ENCODE data around the gene NFE2L2.
"Not testable (repeated sequence)": the region's sequence is repeated elsewhere in the genome, so short reads cannot be mapped to it uniquely, and the experiment has no call there.

NFE2L2 gene

DNA sequence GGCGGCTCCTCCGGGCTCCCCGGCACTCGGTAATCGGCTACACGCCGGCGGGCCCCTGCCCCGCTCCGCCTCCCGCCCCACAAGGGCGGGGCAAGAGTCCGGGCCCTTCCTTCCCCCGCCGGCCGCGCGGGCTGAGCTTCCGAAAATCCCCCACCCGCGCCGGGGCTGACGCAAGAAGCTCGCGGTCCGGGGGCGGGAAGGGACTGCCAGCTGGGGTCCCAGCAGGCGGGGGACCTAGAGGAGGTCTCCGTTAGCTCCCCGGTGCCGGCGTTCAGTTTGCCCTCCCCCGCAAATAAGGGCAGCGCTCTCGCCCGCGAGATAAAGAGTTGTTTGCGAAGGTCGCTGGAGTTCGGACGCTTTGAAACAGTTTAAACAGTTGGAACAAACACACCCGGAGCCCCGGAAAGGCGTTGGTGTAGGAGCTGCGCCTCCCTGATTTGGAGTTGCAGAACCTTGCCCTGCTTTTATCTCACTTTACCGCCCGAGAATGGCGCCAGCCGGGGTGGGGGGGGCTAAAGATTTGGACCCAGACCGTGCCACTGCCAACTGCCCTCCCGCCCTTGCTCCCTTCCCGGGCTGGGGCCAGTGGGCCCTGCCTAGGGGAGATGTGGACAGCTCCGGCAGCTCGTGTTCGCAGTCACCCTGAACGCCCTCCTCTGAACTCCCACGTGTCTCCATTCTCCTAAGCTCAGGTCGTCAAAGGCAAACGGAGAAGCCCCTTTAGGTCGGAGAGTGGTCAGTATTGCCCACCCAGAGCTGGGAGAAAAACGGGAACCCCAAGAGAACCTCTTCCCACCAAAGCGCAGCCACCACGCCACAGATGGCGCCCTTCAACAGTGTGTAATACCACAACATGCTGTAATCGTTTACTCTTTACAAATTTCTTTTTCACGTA lies at the start of gene NFE2L2:
TSS of gene NFE2L2 (minus strand) at position 35 of the 895 bp plus-strand sequence. CDS start 151 bp downstream, outside the sequence.
- no peak for DNase-seq

DNA sequence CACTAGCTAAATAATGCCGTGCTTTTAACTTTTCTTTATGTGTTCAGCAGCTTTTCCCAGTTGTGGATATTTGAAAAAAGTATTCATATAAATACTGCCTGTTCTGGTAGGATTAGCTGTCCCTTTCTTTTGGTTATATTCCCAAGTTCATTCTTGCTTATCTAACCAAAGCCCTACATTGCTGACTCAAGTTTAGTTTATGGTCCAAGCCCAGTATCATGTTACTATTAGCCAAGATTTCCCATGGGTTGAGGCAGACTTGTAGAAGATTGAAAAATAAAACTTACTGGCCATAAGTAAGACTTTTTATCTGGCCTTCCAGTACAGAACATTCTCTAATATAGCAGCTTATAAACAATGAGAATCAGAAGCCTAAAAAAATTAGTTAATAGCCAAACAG lies 49.7 kb upstream of the NFE2L2 start:
- no peak for DNase-seq

DNA sequence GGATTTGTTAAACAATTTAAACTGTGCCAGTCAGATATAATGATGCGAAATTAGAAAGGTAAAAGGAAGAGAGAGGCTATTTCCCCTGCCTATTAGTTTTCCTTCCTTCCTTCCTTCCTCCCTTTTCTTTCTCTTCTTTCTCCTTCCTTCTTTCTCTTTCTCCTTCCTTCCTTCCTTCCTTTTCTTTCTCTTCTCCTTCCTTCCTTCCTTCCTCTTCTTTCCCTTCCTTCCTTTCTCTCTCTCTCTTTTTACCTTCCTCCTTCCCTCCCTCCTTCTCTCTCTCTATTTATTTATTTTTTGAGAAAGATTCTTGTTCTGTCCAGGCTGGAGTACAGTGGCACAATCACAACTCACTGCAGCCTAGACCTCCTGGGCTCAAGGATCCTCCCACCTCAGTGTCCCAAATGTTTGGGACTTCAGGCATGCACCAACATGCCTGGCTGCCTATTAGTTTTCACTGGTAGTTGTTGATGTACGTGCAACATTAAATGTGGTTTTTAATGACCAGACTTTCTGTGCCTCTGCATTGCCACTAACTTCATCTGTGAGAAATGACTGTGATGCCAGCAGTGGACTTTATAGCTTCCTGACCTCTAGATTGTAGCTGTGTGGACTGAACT lies 48.7 kb upstream of the NFE2L2 start:
- DNase-seq: no peak

DNA sequence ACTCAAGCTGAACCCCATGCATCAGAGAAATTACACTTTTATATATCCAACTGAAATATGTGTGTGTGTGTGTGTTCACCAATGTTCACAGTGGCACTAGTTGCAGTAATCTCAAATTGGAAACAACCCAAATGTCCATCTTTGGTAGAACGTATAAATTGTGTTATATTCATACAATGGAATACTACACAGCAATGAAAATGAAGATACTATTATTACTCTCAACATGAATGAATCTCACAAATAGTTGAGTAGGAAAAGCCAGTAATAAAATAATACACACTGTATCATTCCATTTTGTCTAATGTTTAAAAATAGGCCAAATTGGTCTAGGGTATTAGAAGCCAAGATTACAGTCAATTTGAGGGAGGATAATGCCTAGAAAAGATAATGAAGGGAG lies 48.0 kb upstream of the NFE2L2 start:
- DNase-seq: no peak

DNA sequence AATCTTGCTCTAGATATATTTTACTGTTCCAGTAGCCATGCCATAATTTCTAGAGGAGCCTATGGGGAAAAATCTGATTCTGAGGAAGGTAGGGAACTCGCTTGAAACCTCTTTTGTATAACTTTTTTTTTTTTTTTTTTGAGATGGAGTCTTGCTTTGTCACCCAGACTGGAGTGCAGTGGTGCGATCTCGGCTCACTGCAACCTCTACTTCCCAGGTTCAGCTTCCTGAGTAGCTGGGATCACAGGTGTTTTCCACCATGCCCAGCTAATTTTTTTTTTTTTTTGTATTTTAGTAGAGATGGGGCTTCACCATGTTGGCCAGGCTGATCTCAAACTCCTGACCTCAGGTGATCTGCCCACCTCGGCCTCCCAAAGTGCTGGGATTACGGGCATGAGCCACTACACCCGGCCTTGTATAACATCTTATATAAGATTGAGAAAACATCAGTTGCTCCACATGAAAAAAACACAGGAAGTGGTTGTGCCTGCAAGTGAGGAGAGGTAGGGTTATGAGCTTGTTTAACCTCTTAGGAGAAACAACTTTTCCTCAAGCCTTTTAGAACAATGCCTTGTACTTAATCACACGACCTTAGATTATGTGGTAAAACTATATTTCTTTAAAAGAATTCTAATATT lies 45.3 kb upstream of the NFE2L2 start:
- not testable (repeated sequence) for DNase-seq

DNA sequence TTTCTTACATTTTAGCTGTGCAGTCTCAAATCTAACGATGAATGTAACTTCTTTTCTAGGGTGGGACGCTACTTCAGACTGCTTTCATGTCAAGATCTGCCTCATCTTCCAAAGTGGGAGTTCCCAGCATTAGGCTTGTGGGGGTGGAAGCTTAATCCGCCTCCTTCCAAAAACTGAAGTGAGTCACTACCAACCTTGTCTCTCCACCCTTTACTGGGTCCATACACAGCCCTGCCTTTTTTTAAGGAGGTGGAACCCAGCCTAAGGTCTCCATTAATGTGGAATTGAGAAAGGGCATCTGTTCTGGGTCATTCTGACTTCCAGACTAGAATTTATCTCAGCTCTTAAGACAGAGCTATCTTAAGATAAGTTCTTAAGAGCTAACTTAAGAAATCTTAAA lies 42.0 kb upstream of the NFE2L2 start:
- DNase-seq: no peak

DNA sequence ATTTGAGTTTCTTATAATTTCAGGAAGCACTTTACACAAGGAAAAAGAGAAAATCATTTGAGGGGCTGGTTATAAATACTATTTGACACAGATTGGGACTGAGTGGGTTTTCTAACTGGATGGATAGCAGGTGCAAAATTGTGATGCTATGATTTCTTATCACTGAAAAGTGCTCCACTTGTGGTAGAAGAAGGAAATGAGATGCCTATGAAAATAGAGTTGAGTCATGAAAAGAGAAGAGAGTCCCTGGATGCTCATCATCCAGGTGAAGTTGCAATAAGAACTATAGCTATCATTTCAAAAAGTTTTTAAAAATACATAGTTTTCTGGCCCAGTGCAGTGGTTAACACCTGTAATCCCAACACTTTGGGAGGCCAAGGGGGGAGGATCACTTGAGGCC lies 39.4 kb upstream of the NFE2L2 start:
- DNase-seq: no peak

DNA sequence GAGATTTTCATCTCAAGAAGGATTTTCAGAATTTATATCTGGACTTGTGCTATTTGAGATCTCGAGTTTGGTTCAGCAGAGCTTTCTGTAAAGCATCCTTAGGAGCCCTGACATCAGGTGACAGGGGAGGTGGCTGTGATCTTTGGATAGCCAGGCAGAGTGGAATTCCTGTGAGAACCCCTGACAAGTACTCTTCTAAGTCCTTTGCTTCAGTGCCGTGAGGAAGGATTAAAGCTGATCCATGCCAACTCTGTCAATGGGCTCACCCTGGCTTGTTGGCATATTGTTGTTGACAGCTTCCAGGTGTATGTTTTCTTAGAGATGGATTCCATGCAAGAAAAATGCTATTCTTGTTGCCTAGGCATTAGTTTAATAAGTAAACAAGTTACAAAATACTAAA lies 38.0 kb upstream of the NFE2L2 start:
- no peak for DNase-seq

DNA sequence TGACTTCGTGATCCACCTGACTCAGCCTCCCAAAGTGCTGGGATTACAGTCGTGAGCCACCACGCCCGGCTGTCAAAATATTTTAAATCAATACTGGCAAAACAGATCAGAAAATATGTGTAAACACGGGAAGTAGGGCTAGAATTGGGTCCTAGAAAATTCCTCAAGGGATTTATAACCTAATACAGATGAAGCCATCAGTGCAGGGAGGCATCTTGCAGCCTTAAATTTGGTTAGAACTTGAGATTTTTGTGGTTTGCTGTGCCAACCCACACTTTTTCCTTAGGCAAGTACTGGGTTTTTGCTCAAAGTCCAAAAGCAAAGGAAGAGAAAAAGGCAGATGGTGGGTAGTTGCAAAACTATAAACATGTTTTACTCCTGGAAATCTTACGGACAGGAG lies 33.7 kb upstream of the NFE2L2 start:
- DNase-seq: no peak

DNA sequence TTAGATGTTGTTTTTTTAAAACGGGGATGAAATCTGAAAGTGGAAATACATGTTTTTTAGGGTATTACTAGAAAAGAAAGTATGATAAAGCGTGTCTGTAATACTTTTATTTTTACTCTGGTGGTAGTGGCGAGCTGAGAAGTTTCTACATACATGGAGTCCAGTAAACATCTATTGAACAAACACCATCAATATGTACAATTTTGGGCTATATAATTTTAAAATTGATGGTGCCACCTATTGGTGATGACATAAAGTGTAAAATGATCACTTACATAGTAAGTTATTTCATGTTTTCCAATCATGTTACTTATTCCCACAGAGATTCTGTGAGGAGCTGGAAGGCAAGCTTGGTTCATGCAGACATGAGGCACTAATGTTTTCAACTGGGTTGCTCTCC lies 31.5 kb upstream of the NFE2L2 start:
- DNase-seq: no peak

DNA sequence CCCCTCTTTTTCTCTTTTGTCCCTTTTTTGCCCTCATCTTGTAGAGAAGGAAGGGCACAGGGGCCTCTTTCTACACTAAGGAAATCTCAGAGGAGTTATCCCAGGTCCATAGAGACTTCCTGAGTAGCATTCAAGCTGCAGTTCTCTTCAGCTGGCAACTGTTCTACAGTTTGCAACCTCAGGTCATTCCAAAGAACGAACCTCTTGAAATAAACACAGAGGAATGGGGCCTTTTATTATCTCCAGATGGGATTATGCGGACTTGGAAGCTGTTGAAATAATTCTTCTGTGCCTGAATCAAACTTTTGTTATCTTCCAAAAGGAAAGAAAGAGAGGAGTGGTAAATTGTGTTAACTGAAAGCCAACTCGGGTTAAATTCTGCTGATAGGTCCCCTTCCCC lies 31.0 kb upstream of the NFE2L2 start:
- no peak for DNase-seq

DNA sequence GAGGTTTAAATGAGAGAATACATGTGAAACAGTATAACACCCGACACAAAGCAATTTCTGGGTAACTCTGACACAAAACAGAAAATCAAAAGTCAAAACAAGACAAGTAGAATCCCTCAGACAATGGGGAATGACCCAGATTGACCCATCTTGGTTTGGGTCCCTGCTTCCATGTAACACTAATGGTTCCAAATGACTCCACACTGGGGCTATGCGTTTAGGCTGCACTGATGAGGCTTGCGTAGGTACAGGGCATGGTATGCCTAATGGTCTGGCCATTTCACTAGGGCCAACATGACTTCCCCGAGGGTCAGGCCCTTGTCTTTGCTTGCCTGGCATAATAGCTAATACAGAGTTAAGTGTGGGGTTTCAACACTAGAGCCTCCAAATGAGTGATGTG lies 27.2 kb upstream of the NFE2L2 start:
- DNase-seq: no peak

DNA sequence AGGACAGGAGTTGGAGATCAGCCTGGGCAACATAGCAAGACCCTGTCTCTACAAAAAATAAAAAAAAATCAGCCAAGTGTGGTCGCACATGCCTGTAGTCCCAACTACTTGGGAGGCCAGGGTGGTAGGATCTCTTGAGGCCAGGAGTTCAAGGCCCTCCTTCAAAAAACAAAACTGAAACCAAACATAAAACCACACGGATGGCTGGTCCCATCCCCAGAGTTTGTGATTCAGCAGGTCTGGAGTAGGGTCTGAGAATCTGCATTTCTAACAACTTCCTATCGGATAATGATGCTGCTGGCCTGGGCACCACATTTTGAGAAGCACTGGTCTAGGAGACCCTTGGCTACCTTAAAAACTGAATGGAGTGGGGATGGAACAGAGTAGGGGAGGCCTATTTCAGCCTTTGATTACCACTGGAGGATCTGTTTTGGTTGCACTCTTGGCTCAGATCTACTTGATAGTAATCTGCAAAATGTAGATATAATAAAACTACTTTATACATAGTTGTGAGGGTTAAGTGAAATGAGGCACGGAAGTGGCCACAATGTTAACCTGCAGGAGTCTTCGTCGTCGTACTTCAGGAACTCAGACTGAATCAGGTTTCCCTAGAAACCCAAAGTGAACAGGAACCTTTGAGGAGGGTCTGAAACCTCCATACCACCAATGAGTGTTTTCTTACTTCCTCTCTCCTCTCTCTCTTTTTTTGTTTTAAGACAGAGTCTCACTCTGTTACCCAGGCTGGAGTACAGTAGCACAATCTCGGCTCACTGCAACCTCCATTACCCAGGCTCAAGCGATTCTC lies 25.5 kb upstream of the NFE2L2 start:
- no peak for DNase-seq

DNA sequence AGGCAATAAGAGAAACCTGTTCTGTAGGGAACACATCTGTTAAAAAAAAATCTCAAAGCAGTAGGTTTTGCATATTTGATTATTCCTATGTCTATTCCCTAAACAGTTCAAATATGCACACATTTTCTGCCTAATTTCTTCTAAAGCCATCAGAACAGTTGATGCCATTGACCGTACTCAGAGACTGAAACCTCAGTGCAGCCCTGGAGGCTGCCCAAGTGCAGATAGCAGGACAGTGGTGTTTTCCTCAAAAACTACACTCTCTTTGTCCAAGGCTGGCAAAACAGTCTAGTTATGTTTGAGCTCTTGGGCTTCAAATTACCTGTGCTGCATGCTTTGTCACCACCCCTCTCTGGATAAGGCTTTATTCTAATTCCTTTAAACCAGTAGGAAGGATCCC lies 23.3 kb upstream of the NFE2L2 start:
- no peak for DNase-seq

DNA sequence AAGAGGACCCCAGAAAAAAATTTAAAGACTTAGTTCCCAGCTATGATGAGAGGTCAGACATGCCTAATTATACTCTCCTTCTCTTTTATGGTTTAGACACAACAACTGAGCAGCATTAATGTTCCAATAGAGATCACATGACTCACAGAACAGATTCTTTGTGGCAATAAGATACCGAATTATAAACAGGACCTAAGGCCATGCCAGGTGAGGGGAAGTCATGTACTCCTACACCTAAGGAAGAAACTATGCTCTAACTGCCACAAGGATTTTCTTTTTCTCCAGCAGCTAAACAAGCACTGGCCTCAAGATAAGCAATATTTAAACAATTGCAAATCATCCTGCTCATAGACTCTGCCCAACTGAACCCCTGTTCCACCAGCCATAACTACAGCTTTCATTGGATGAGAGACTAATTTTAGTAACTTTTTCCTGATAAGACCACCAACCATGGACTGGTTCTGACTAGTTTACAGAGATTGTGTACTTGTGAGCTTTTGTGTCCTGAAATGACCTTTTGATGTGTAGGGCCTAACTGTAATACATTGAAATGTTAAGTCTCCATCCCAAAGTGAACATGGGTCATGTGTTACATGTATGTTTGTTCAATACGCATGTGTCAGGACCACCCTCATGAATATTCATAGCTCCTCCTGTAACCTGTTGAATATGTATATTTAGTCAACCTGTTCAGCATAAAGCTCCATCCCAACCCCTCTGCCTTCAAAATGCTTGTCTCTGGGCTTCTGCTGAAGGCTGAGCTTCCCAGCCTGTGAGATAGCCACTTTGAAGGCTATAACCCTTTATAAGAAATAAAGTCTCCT lies 21.6 kb upstream of the NFE2L2 start:
- no peak for DNase-seq

DNA sequence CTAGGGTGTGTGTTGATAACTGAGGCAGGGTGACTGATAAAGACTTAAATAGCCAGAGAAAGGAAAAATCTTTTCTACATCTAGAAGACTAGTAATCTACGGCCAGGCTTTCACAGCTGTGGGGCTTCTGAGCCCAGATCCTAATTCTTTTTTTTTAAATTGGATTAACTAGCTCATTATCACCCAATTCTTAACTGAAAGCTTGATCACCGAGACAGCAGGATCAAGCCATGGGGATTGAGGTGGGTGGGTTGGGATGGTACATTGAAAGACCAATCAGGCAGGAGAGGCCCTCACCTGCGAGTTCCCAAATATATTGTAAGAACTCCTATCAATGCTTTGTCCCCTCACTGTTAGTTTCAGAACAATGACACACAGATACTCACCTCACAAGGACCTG lies 20.0 kb upstream of the NFE2L2 start:
- DNase-seq: no peak

DNA sequence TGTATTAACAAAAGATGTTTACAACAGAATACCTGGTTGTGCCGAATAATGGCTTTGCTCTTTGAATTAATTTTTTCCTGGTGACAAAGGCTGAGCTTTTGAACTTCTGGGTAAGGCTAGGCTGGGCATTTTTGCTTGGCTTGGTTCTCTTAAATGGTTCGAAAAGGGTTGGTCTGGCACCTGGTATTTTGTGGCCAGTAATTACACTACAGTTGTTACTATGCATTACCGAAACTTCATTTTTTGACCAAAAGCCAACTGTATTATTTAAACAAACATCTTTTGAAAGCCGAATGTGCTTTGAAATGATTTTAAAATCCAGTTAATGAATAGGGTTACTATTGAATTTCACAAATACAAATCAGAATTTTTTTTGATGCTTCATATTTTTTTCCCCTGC lies 19.4 kb upstream of the NFE2L2 start:
- no peak for DNase-seq

DNA sequence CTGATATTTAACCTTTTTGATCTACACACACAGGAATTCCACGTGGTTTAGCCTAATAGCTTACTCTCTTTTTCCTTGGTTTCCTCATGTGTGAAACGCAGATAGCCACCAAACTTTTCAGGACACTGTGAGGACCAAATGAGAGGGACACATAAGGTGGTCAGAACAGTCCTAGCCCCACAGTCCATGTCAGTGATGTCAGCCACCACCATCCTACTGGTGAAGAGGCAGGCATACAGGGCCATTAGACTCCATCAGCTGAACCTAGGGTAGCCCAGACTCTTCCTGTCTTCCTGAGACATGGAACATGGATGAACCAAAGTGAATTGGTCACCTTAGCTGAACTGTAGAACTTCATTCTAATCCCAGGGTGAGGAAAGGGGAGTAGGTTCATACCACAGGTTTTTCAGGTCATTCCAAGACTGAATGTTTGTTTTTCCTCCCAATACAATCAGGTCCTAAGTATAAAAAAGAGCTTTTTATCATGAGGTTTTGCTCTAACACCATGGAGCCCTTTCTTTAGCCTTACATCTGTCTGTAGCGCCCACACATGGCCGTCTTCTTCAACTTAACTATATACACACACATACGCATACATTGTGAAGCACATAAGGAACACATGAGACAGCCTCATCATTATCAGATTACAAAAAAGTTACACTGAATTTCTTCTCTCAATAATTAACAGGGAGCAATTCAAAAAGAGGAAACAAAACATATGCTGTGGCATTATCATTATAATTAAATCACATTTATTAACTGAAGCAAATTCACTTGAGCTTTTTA lies 18.5 kb upstream of the NFE2L2 start:
- no peak for DNase-seq

DNA sequence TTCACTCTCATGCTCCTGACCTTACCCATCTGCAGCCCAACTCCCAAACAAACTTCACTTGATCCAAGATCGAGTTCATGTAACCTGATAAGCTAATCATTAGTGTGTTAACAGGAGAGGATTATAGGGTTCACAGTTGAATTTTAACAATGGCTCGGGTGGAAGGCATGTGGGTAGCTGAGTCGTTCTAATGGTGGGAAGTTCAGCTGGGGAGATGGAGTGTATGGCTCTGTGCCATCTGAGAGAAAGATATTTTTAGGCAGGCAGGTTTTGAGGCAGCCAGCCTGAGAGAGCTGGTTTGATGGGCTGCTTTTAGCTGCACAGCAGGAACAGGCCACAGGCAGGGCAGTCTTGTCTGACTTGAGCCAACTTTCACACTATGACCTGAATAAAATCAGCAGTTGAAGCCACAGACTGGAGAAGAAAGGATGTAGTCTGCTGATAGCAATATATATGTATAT lies 17.7 kb upstream of the NFE2L2 start:
- DNase-seq: no peak

DNA sequence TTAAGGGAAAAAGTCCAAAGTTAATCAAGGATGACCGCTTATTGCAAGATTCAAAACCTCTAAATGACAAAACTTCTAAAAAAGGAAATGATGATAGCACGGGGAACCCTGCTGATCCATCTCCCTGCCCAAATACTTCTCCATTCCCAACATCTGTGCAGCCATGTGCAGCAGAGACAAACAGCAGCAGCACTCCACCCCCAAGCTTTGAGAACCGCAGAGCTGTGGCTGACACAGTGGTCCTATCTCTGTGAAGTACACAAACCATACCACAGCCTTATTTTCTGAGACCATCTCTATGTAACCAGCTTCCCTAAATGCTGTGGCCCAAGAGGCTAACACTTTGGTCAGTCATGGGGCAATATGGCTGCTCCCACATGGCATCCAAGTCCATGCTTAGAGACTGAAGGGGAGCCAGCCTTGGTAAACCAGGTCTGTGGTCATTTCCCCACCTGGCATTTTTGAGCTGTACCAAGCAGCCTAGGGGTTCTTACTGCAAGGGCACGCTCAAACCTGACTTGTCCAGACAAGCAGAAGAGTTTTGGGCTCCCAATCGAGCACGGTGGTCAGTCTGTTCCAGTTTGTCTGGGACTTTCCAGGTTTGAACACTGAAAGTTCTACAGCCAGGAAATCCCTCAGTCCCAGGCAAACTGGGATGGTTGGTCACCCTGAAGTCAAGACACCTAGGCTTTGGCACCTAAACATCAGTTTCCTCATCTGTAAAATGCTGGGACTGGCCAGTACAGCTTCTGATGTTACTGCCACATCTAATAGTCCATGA lies 17.1 kb upstream of the NFE2L2 start:
- DNase-seq: no peak

DNA sequence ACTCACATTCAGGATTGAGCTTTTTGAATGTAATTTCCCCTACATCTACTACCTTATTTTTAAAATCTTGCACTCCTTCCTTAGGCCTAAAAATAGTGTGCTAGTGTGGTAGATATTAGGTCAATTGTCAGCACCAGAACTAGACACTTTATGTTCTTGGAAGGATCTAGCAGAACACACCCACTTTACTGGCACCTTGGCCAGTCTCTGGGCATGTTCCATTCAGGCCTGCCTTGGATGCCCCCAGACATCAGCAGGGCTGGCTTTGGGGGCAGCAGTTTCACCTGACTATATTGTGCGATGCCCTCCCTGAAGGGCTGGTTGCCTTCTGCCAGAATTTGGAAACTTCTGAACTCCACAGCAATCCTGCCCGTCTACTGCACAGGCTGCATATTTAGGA lies 15.3 kb upstream of the NFE2L2 start:
- DNase-seq: no peak
